CD4-positive, alpha-beta T cell (primary cell): Measurements from ENCODE around the gene MSH3. TPM values are rescaled to one million over a fixed set of nuclear protein-coding genes. Genes with fewer than 3 reads are reported as not detected.
A peak's percentile ranks its signal among the peaks of the same experiment; 100 is the strongest.
"Not testable (repeated sequence)": the region's sequence is repeated elsewhere in the genome, so short reads cannot be mapped to it uniquely, and the experiment has no call there.

Source experiments
- ATAC-seq: fragments of 200-7000 bp; cut with Tn5 transposase; one replicate; pipeline ENCODE4 v1.10.0; 2022; ENCODE audit warnings: mild to moderate bottlenecking; ENCODE audit not compliant: poor library complexity
- CTCF ChIA-PET: fragments of 350-600 bp; sonication (Branson Sonifier 250); formaldehyde crosslinking; loops from one replicate; lab custom pipeline; 2021; ENCODE audit warnings: antibody characterized with exemption, inconsistent platforms; lab: Charles Lee
- POLR2A ChIA-PET: fragments of 350-600 bp; sonication (Branson Sonifier 250); formaldehyde crosslinking; loops from one replicate; lab custom pipeline; 2021; ENCODE audit warnings: antibody characterized with exemption, inconsistent platforms; lab: Charles Lee
- DNase-seq, 14 experiments: peaks; one replicate each; pipeline ENCODE4 v3.0.0-alpha.2; 2013 to 2020; ENCODE audit warnings: mixed read lengths in 2 of 14
- H3K27ac ChIP-seq, 2 donors: one replicate each; pipeline versions ENCODE4 v1.5.1 to v1.7.0; 2013; ENCODE audit warnings: low read length in 2 of 2, low read depth in 1 of 2, mild to moderate bottlenecking in 1 of 2
- H3K27me3 ChIP-seq, 2 experiments: 1 replicate in 1 of 2; 2 replicates in 1 of 2; pipeline versions ENCODE4 v1.6.1 to v1.7.0; 2013; ENCODE audit warnings: low read length in 2 of 2, control low read depth in 1 of 2, mild to moderate bottlenecking in 1 of 2, moderate library complexity in 1 of 2; ENCODE audit not compliant: insufficient read depth in 2 of 2, control insufficient read depth in 1 of 2
- H3K36me3 ChIP-seq: one replicate; pipeline ENCODE4 v1.6.1; 2013; ENCODE audit warnings: low read length, control low read depth; ENCODE audit not compliant: insufficient read depth
- H3K4me1 ChIP-seq: one replicate; pipeline ENCODE4 v1.6.1; 2013; ENCODE audit warnings: low read length, control low read depth; ENCODE audit not compliant: insufficient read depth
- H3K4me3 ChIP-seq: one replicate; pipeline ENCODE4 v1.5.1; 2013; ENCODE audit warnings: mild to moderate bottlenecking, low read length, moderate library complexity
- H3K9me3 ChIP-seq, 2 experiments: 1 replicate in 1 of 2; 2 replicates in 1 of 2; pipeline versions ENCODE4 v1.6.1 to v1.7.0; 2013; ENCODE audit warnings: low read length in 2 of 2, mild to moderate bottlenecking in 2 of 2, control low read depth in 1 of 2, moderate library complexity in 1 of 2; ENCODE audit not compliant: control insufficient read depth in 1 of 2, insufficient read depth in 1 of 2
- H3K27ac Mint-ChIP-seq: one replicate; pipeline ENCODE4 v1.8.0; 2020; ENCODE audit warnings: mixed read lengths
- H3K27me3 Mint-ChIP-seq: one replicate; pipeline ENCODE4 v1.8.0; 2021; ENCODE audit warnings: mixed read lengths
- H3K36me3 Mint-ChIP-seq: one replicate; pipeline ENCODE4 v1.8.0; 2021; ENCODE audit warnings: low read depth, mixed read lengths
- H3K4me1 Mint-ChIP-seq: one replicate; pipeline ENCODE4 v1.8.0; 2021; ENCODE audit warnings: low read depth, mixed read lengths
- H3K4me3 Mint-ChIP-seq: one replicate; pipeline ENCODE4 v1.8.0; 2020; ENCODE audit warnings: mild to moderate bottlenecking, mixed read lengths
- H3K9me3 Mint-ChIP-seq: one replicate; pipeline ENCODE4 v1.8.0; 2020; ENCODE audit warnings: mixed read lengths
- intact Hi-C, 2 experiments: fragments of 100-400 bp; cut with DNase I in 1 of 2; cut with micrococcal nuclease in 1 of 2; formaldehyde crosslinking; loops; one replicate each; pipeline versions ENCODE4 v1.15.1 to v1.9.0; 2023 to 2025; cut with DNase I, micrococcal nuclease
- total RNA-seq, 174 experiments: library from RNA in 2 of 174; stranded (reverse) in 2 of 174; gene quantifications; one replicate each; pipeline ENCODE4 v1.2.3 and lab custom pipeline; 2021 to 2026
- TF ChIP-seq, protein P1 (sequence below): fragments of 200-600 bp; IDR thresholded peaks from one replicate; pipeline ENCODE4 v1.8.0; 2022; ENCODE audit warnings: antibody characterized with exemption, mild to moderate bottlenecking

MSH3 gene
- total RNA-seq, 2 experiments from 2014 or later = 11.3 to 13.0 TPM

DNA sequence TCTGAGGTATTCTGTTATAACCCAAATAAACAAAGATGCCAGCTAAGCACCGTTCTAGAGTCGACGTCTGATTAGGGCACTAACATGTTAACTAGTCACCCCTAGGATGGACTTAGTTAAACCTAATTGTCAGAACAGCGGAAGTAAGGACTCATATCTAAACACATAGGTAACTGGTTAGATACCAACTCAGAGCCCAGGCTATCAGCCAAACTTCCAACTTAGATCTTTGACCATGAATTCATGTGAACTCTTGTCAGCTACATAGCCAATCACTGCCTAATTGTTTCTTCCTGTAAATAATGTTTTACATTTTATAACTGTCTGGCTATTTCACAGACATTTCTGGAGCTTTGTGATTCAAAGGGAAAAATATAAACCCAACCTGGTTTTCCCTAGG, 84.6 kb downstream of the MSH3 start:
- H3K4me1 Mint-ChIP-seq = peaks cover 26% of the 10 kb centered on the region
- TF ChIP-seq, protein P1, sequence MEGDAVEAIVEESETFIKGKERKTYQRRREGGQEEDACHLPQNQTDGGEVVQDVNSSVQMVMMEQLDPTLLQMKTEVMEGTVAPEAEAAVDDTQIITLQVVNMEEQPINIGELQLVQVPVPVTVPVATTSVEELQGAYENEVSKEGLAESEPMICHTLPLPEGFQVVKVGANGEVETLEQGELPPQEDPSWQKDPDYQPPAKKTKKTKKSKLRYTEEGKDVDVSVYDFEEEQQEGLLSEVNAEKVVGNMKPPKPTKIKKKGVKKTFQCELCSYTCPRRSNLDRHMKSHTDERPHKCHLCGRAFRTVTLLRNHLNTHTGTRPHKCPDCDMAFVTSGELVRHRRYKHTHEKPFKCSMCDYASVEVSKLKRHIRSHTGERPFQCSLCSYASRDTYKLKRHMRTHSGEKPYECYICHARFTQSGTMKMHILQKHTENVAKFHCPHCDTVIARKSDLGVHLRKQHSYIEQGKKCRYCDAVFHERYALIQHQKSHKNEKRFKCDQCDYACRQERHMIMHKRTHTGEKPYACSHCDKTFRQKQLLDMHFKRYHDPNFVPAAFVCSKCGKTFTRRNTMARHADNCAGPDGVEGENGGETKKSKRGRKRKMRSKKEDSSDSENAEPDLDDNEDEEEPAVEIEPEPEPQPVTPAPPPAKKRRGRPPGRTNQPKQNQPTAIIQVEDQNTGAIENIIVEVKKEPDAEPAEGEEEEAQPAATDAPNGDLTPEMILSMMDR = no peak
- intact Hi-C loops = no loop called here
- no peaks in the 10 kb centered on the region for H3K9me3 ChIP-seq
- no peaks in the 10 kb centered on the region for H3K9me3 Mint-ChIP-seq
- H3K27me3 ChIP-seq = no peaks in the 10 kb centered on the region
- ChIA-PET POLR2A (no interaction called here), CTCF (no interaction called here)
- H3K36me3 Mint-ChIP-seq = peaks cover 68% of the 10 kb centered on the region
- H3K27ac Mint-ChIP-seq = peak overlapping the region; percentile 48
- no peak overlapping the region for H3K4me3 Mint-ChIP-seq
- H3K27me3 Mint-ChIP-seq = no peaks in the 10 kb centered on the region
- peaks cover 16% of the 10 kb centered on the region for H3K4me1 ChIP-seq
- no peak overlapping the region for H3K4me3 ChIP-seq
- H3K27ac ChIP-seq = no peak overlapping the region
- DNase-seq (no peak), ATAC-seq (no peak)
- peaks cover 13% of the 10 kb centered on the region for H3K36me3 ChIP-seq

- intact Hi-C loops = no loop called here
- H3K9me3 ChIP-seq = no peaks in the 10 kb centered on the region
- TF ChIP-seq, protein P1 = no peak
- peaks cover 13% of the 10 kb centered on the region for H3K36me3 ChIP-seq
- Mint-ChIP-seq H3K36me3 (peaks cover 68% of the 10 kb centered on the region), H3K27ac (peak overlapping the region; percentile 48), H3K4me3 (no peak overlapping the region), H3K9me3 (no peaks in the 10 kb centered on the region), H3K27me3 (no peaks in the 10 kb centered on the region), H3K4me1 (peaks cover 26% of the 10 kb centered on the region)
- ChIA-PET CTCF (no interaction called here), POLR2A (no interaction called here)
- H3K27ac ChIP-seq = no peak overlapping the region
- H3K4me1 ChIP-seq = peaks cover 16% of the 10 kb centered on the region
- DNase-seq = no peak
- H3K27me3 ChIP-seq = no peaks in the 10 kb centered on the region
- ATAC-seq = no peak
- no peak overlapping the region for H3K4me3 ChIP-seq
Observed at GRCh38 chr5:80739496-80739895, 85.0 kb downstream of the MSH3 start.

DNA sequence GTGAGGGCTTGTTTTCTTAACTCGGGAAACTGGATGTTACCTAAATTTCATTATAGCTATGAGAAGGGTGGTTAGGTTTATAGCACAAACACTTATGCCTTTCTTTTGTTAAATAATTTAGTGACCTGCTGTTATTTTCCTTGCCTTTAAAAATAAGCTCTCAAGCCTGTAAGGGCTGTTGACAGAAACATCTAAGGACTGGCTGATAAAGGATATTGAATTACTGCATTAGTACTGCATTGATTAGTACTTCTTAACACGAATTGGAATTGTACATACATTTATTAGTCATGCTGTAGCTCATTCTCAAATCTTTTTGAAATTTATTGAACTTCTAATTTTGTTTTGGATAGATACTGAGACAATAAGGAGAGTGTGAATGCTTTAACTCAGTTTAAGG, 85.4 kb downstream of the MSH3 start:
- Mint-ChIP-seq H3K27ac (peak overlapping the region; percentile 48), H3K27me3 (no peaks in the 10 kb centered on the region), H3K4me3 (no peak overlapping the region), H3K4me1 (peaks cover 26% of the 10 kb centered on the region), H3K9me3 (no peaks in the 10 kb centered on the region), H3K36me3 (peaks cover 69% of the 10 kb centered on the region)
- Histone ChIP-seq H3K9me3 (no peaks in the 10 kb centered on the region), H3K4me1 (peaks cover 20% of the 10 kb centered on the region), H3K27ac (no peak overlapping the region), H3K4me3 (no peak overlapping the region), H3K27me3 (no peaks in the 10 kb centered on the region), H3K36me3 (peaks cover 15% of the 10 kb centered on the region)
- TF ChIP-seq, protein P1 = no peak
- CTCF ChIA-PET = no interaction called here
- ATAC-seq = no peak
- no peak for DNase-seq
- POLR2A ChIA-PET = no interaction called here
- intact Hi-C loops = no loop called here

GRCh38 chr5:80740488-80740887, 86.0 kb downstream of the MSH3 start:
- H3K27ac ChIP-seq, H3K4me3 ChIP-seq, DNase-seq, intact Hi-C loops, ATAC-seq, H3K9me3 ChIP-seq, H3K4me3 Mint-ChIP-seq, CTCF ChIA-PET, H3K9me3 Mint-ChIP-seq, H3K27me3 Mint-ChIP-seq, H3K27me3 ChIP-seq: not testable (repeated sequence)
- Mint-ChIP-seq H3K4me1 (peaks cover 26% of the 10 kb centered on the region), H3K27ac (peak overlapping the region; percentile 48), H3K36me3 (peaks cover 75% of the 10 kb centered on the region)
- peaks cover 20% of the 10 kb centered on the region for H3K4me1 ChIP-seq
- POLR2A ChIA-PET = interaction anchor here (0.7 kb wide), 1 partner anchor 170 kb away, joined by 4 read pairs; no protein-coding TSS in a partner anchor
- peaks cover 19% of the 10 kb centered on the region for H3K36me3 ChIP-seq
